Omental fat pad (tissue), 4 donors: ENCODE measurements around the gene AJAP1. TPM values are rescaled to one million over a fixed set of nuclear protein-coding genes. Genes with fewer than 3 reads are reported as not detected.

ENCODE experiments used
- ATAC-seq: fragments of 150-250 bp; one replicate; pipeline ENCODE4 v1.9.1; 2016; ENCODE audit warnings: mild to moderate bottlenecking, moderate library complexity; ENCODE audit not compliant: low FRiP score
- DNase-seq: peaks from one replicate; pipeline ENCODE4 v3.0.0-alpha.2; 2019; ENCODE audit warnings: low spot score
- total RNA-seq, 4 donors: library from RNA; depleted of rRNA; stranded (reverse); fragments of >200 nt; gene quantifications; one replicate each; pipeline ENCODE4 v1.1.0, GENCODE V29; 2016
- TF ChIP-seq, protein P1 (sequence below), 3 donors: fragments of 450-650 bp; IDR thresholded peaks; one replicate each; pipeline ENCODE4 v1.5.1; 2016 to 2017; ENCODE audit warnings: antibody characterized with exemption in 3 of 3, mild to moderate bottlenecking in 3 of 3, moderate library complexity in 2 of 3

Gene AJAP1
- total RNA-seq, 4 donors from 2014 or later = 0.06 to 0.63 (median 0.53) TPM

DNA sequence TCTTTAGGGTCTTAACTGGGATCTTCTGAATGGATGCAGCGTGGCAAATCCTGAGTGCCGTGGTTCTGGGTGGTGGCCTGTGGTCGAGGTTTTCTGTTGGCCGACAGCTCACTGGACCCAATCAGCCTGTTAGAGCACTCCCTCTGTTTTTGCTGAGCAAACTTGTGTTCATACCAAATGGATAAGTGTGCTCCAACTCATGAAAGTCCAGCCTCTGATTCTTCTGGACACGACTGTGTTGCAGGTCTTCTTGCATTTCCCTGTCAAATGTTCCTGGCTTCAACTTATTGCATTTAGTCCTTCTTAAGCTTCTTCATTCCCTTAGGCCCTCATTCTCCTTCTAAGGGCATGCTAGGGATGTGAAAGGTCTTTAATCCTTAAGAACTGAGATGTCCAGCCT lies 63.7 kb downstream of the AJAP1 start:
- DNase-seq = no peak
- ATAC-seq = no peak
- TF ChIP-seq, protein P1, sequence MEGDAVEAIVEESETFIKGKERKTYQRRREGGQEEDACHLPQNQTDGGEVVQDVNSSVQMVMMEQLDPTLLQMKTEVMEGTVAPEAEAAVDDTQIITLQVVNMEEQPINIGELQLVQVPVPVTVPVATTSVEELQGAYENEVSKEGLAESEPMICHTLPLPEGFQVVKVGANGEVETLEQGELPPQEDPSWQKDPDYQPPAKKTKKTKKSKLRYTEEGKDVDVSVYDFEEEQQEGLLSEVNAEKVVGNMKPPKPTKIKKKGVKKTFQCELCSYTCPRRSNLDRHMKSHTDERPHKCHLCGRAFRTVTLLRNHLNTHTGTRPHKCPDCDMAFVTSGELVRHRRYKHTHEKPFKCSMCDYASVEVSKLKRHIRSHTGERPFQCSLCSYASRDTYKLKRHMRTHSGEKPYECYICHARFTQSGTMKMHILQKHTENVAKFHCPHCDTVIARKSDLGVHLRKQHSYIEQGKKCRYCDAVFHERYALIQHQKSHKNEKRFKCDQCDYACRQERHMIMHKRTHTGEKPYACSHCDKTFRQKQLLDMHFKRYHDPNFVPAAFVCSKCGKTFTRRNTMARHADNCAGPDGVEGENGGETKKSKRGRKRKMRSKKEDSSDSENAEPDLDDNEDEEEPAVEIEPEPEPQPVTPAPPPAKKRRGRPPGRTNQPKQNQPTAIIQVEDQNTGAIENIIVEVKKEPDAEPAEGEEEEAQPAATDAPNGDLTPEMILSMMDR (IDR thresholded peaks at IDR 0.05) = no peak

DNA sequence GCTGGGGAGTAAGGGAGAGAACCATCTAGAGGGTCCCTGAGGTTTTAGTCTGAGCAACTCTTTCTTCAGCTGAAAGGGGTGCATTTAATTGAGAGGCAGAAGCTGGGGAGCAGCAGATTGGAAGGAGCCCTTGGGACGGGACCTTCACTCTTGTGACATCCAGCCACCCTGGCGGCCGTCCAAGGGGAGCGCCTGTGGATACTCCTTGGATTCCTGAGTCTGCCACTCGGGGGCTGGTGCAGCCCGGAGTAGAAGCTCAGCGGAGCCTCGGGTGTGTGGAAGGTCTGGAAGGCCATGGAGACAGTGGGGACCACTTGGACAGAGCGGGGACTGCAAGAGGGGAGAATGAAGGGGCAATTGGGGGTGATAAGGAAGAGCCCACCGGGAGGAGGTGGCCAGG lies 68.7 kb downstream of the AJAP1 start:
- no peak for ATAC-seq
- no peak for DNase-seq
- TF ChIP-seq, protein P1 (IDR thresholded peaks at IDR 0.05) = no peak

DNA sequence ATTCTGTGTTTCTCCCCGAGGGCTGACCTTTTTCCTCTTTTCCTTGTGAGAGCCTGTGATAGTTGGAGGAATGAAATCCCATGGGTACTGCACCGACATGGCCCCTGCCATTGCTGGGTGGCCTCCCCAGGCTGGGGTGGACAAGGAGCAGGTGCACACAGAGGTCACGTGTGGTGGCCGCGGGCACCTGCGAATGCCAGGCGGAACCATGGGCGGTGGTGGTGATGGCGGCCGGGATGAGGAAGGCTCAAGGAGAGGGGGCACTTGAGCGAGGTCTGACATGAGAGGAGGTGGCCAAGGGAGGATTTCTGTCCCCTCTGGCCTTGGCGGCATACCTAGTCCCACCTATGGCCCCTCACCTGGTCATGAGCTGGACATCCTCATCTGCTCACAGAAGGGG lies 69.6 kb downstream of the AJAP1 start:
- DNase-seq (no peak), ATAC-seq (no peak)
- TF ChIP-seq, protein P1 (IDR thresholded peaks at IDR 0.05) = no peak

DNA sequence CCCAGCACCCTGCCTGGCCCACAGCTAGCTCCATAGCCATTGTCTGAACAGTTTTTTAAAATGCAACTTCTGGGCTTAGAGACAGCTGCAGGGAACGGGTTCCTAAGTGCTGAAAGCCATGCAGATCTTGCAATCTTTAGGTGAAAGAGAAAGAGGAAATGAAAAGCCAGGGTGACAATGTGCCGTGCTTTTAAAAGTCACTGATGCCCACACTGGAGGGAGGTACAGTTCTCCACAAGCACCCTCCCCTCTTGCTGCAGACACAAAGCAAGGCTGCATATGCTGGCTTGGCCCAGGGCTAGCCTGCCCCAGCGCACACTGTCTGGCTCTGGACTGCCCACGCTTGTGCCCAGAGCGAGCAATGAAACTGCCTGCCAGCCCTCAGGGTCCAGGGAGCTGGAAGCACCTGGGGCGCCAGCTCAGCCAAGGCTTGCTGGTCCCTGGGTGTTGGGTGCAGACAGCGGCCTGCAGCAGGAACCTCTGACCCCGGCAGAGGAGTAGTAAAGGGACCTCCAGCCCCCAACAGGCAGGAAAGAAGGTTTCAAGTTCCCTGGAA lies 70.4 kb downstream of the AJAP1 start:
- TF ChIP-seq, protein P1 (IDR thresholded peaks at IDR 0.05) = no peak
- ATAC-seq (no peak), DNase-seq (no peak)

DNA sequence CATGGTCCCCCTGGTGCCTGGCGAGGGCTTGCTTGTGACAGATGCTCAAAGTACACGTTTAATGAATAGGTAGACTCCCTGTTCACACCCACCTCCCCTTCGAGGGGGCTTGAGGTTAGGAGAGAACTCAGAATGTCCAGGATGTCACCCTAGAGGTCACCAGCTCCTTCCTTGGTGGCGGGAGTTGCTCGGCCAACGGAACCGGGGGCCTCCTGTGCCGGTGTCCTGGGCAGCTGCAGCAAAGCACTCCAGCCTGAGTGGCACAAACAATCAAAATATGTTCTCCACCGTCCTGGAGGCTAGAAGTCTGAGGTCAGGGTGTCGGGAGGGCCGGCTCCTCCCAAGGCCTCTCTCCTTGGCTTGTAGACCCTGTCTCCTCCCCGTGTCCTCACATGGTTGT lies 71.0 kb downstream of the AJAP1 start:
- DNase-seq = no peak
- no peak for ATAC-seq
- TF ChIP-seq, protein P1 (IDR thresholded peaks at IDR 0.05) = no peak

DNA sequence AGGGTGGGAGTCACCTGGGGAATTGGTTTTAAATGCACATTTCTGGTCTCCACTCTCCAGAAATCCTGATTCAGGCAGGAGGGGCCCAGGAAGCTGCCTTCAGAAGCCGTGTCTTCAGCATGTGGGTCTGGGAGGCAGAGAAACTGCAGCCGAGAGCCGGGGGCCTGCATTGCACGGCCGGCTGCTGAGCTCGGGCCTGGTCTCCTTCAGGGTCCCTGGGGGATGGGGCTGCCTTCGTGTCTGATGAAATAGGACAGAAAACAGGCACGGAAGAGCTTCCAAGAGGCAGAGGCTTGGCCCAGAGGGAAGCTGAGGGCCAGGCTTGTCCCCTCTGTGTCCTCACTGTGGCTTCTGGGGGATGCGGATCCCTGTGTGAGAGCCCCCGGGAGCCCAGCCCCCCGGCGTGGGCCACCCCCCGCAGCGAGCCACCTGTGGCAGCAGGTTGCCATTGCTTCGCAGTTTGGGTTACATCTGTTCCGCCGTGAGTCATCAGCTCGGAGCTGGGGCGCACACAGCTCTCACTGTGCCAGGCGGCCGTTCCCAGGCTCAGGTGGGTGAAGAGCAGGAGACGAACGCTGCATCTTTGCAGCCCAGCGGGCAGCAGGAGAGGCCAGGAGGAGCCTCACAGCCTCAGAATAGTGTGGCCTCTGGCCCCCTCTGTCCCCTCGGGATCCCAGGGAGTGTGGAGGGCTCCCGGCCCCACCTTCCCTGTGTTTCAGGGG lies 72.4 kb downstream of the AJAP1 start:
- ATAC-seq (no peak), DNase-seq (no peak)
- TF ChIP-seq, protein P1 (IDR thresholded peaks at IDR 0.05) = no peak
